AG10803 (cell line): ENCODE results near the gene RPL27A.
A peak's percentile ranks its signal among the peaks of the same experiment; 100 is the strongest.

Experiments
- DNase-seq: peaks from one replicate; pipeline ENCODE4 v3.0.0; 2010; ENCODE audit warnings: low read depth
- H3K4me3 ChIP-seq: 2 replicates; pipeline ENCODE4 v1.5.1; 2011; ENCODE audit warnings: mild to moderate bottlenecking, low read length, control low read depth
- TF ChIP-seq, protein P1 (sequence below): conservative IDR thresholded peaks from 2 replicates; pipeline ENCODE4 v1.5.1; 2011; ENCODE audit warnings: mild to moderate bottlenecking, low read length, control low read depth, inconsistent platforms

The RPL27A gene

GRCh38 chr11:8682303-8683114, at the start of gene RPL27A, which contains the start of gene TRIM66:
RPL27A (plus strand) TSS chr11:8682792; CDS start chr11:8682814, 22 bp downstream.
TRIM66 (minus strand) TSS chr11:8682665; CDS start chr11:8672274, 10,391 bp downstream.
- TF ChIP-seq, protein P1, sequence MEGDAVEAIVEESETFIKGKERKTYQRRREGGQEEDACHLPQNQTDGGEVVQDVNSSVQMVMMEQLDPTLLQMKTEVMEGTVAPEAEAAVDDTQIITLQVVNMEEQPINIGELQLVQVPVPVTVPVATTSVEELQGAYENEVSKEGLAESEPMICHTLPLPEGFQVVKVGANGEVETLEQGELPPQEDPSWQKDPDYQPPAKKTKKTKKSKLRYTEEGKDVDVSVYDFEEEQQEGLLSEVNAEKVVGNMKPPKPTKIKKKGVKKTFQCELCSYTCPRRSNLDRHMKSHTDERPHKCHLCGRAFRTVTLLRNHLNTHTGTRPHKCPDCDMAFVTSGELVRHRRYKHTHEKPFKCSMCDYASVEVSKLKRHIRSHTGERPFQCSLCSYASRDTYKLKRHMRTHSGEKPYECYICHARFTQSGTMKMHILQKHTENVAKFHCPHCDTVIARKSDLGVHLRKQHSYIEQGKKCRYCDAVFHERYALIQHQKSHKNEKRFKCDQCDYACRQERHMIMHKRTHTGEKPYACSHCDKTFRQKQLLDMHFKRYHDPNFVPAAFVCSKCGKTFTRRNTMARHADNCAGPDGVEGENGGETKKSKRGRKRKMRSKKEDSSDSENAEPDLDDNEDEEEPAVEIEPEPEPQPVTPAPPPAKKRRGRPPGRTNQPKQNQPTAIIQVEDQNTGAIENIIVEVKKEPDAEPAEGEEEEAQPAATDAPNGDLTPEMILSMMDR, result peak; percentile 31
- peak; percentile 95 for DNase-seq
- peak within 1 kb of the TSS; percentile 98 for H3K4me3 ChIP-seq

GRCh38 chr11:8634498-8634897, 48.1 kb upstream of the RPL27A start:
- DNase-seq, result no peak
- no peak overlapping the region for H3K4me3 ChIP-seq
- TF ChIP-seq, protein P1, result no peak

DNA sequence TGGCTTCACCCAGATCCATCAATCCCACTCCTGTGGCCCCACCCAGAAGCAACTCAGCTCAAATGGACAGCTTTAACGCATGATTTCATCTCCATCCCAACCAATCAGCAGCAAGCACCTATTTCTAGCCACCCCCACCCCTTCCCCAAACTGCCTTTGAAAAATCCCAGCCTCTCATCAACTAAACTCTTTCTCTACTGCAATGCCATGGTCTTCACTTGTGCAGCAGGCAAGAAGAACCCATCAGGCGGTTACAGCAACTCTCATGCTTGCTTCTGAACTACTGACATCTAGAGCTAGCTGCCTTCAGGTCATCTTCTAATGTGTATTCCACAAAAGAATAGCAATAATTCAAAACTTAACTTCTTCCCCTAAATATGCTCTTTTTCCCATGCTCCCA, 46.5 kb upstream of the RPL27A start:
- no peak overlapping the region for H3K4me3 ChIP-seq
- DNase-seq, result no peak
- TF ChIP-seq, protein P1, result no peak

GRCh38 chr11:8638300-8638699, 44.3 kb upstream of the RPL27A start:
- H3K4me3 ChIP-seq, result no peak overlapping the region
- DNase-seq, result no peak
- TF ChIP-seq, protein P1, result no peak

DNA sequence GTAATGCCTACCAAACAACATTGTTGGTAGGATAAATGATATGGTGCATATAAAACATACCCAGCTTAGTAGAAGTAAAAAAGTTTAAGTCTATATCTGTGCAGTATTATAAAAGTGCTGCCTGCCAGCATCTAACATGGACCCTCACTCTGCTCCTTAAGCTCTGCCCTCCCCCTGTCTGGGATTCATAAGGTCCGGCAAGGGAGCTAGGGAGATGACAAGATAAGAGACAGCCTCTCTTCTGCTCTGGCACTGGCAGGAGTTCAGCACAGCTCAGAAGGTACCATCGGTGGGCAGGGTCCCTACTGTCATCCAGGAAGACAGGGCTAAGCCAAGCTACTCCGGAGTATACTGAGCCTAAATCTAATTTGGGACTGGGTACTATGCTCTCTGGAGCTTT, 42.9 kb upstream of the RPL27A start:
- TF ChIP-seq, protein P1, result no peak
- H3K4me3 ChIP-seq, result no peak overlapping the region
- no peak for DNase-seq

DNA sequence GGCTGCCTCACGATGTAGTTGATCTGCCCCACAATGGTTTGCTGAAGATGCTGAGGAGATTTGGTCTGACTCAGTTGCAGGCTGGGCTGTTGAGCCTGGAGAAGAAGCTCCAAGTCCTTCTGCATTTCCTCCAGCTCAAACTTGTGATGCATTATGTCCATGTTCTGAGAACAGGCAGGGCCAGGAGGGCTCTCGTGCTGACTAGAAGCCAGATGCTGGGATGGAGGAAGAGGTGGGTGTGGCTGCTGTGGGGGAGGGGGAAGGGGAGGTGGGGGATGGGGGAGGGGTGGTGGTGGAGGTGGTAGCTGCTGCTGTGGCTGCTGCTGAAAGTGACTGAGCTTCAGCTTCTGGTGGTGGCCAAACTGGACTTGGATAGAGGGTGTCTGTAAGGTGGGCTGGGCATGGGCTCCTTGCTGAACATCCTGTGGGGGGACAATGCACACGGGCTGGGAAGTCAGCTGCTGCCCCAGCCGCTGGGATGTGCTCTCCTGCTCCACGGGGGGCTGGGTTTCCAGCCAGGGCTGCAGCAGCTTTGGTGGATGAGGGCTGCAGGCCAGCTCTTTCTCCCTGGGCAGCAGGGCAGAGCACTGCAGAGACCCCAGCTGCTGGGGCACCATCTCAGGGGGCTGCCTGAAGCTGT, 42.2 kb upstream of the RPL27A start:
- no peak for DNase-seq
- H3K4me3 ChIP-seq, result no peak overlapping the region
- TF ChIP-seq, protein P1, result no peak

- no peak overlapping the region for H3K4me3 ChIP-seq
- TF ChIP-seq, protein P1, result no peak
- no peak for DNase-seq
Observed at GRCh38 chr11:8641332-8641731, 41.3 kb upstream of the RPL27A start.
